ENCODE results near the gene KRT9.
"Not testable (repeated sequence)": the region's sequence is repeated elsewhere in the genome, so short reads cannot be mapped to it uniquely, and the experiment has no call there.

The KRT9 gene

DNA sequence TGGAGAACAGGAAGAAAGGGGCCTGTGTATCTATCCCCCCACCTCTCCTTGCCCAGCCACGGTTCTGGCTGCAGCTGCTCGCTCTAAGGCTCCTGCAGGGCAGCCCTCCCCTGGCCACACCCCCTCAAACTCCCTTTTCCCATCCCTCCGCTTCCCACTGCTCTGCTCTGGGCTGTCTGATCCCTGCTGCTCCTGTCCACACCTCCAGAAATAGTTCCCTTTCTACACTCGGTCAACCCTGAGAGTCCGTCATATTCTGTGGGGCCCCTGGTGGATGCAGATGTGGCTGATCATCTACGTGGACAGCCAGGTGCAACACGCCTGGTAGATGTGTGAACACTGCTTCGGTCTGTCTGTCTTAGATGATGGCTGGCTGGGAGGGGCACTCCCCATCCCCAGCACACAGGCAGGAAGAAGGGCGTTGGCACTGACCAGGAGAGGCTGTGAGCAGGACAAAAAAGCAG lies 24.4 kb downstream of the KRT9 start:
- H3K4me3 ChIP-seq (ENCODE audit: low read depth, low read length) = no peak overlapping the region
- DNase-seq (ENCODE audit: low read depth) = no peak
- TF ChIP-seq, protein P1, sequence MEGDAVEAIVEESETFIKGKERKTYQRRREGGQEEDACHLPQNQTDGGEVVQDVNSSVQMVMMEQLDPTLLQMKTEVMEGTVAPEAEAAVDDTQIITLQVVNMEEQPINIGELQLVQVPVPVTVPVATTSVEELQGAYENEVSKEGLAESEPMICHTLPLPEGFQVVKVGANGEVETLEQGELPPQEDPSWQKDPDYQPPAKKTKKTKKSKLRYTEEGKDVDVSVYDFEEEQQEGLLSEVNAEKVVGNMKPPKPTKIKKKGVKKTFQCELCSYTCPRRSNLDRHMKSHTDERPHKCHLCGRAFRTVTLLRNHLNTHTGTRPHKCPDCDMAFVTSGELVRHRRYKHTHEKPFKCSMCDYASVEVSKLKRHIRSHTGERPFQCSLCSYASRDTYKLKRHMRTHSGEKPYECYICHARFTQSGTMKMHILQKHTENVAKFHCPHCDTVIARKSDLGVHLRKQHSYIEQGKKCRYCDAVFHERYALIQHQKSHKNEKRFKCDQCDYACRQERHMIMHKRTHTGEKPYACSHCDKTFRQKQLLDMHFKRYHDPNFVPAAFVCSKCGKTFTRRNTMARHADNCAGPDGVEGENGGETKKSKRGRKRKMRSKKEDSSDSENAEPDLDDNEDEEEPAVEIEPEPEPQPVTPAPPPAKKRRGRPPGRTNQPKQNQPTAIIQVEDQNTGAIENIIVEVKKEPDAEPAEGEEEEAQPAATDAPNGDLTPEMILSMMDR (IDR thresholded peaks at IDR 0.05; ENCODE audit: low read depth, low read length, missing control alignments) = no peak

DNA sequence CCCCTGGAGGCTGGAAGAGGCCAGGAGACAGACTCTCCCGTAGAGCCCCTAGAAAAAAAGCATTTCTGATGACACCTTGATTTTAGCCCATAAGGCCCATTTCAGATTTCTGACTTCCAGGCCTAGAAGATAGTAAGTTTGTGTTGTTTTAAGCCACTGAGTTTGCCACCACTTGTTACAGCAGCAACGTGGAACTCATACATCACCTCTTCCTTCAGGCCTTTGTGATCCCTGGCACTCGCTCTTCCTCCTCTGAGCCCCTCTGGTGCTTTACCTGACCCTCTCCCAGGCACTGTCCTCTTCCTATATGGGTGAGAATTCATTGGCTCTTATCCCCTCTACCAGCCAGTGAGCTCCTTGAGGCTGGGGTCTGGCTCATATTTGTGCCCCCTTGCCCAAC lies 25.0 kb downstream of the KRT9 start:
- no peak for DNase-seq (ENCODE audit: low read depth)
- H3K4me3 ChIP-seq (ENCODE audit: low read depth, low read length) = no peak overlapping the region
- TF ChIP-seq, protein P1 (IDR thresholded peaks at IDR 0.05; ENCODE audit: low read depth, low read length, missing control alignments) = no peak

DNA sequence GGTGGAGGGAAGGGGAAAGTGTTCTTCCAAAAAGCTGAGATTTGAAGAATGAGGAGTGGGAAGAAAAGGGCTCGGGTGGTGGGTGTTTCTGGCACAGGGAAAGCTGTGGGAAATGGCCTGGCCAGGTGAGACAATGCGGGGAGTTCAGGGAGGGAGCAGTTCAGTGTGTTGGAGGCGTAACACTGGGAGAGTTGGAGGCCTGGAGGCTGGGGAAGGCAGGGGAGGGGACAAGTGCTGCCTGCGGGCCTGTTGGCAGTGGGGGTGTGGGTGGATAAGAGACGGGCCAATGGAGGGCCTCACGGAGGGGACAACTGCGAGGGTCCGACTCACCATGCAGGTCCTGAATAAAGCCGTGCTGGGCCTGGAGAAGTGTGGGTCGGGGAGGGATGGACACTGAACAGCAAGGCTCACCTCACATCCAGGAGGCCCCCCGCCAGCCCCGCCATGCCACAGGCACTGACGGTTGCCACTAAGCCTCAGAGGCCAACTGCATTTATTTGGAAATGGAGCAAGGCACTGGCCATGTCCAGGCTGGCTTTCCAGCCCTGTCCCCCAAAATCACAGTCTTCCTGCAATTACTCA lies 25.9 kb downstream of the KRT9 start:
- TF ChIP-seq, protein P1 (IDR thresholded peaks at IDR 0.05; ENCODE audit: low read depth, low read length, missing control alignments) = no peak
- no peak overlapping the region for H3K4me3 ChIP-seq (ENCODE audit: low read depth, low read length)
- no peak for DNase-seq (ENCODE audit: low read depth)

DNA sequence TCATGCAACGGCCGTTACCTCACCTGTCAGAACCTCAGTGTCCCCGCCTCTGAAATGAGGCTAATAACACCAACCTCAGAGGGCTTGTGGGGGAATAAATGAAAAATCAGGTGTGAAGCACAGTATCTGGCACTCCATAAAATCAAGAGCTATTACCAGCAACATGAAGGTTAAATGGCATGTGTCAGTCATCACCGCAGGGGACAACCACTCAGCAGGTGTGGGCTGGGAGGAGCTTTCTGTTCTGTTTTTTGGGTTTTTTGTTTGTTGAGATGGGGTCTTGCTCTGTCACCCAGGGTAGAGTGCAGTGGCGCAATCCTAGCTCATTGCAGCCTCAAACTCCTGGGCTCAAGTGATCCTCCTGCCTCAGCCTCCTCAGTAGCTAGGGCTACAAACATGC lies 26.9 kb downstream of the KRT9 start:
- TF ChIP-seq, protein P1 (IDR thresholded peaks at IDR 0.05; ENCODE audit: low read depth, low read length, missing control alignments) = no peak

DNA sequence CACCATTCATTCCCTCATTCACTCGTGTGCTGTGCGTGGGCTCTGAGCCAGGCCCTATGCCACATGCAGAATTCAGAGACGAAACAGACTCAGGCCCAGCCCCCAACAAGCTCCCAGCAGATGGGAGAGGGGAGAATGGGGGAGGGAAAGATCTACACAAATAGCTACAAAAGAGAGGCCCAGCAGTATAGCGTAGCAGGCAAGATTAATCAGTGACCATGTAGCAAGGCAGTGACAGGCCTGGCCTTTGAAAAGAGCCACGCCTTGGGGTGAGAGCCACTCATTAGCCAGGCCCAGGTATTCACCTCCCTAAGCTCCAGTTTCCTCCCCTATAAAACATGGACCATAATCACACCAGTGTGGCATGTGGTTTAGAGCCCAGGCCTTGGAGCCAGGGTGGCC lies 27.4 kb downstream of the KRT9 start:
- TF ChIP-seq, protein P1 (IDR thresholded peaks at IDR 0.05; ENCODE audit: low read depth, low read length, missing control alignments) = no peak
- no peak overlapping the region for H3K4me3 ChIP-seq (ENCODE audit: low read depth, low read length)
- DNase-seq (ENCODE audit: low read depth) = no peak

More for the DNA sequence above, 26.9 kb downstream of the KRT9 start:
- DNase-seq (ENCODE audit: low read depth) = no peak
- H3K4me3 ChIP-seq (ENCODE audit: low read depth, low read length) = no peak overlapping the region

DNA sequence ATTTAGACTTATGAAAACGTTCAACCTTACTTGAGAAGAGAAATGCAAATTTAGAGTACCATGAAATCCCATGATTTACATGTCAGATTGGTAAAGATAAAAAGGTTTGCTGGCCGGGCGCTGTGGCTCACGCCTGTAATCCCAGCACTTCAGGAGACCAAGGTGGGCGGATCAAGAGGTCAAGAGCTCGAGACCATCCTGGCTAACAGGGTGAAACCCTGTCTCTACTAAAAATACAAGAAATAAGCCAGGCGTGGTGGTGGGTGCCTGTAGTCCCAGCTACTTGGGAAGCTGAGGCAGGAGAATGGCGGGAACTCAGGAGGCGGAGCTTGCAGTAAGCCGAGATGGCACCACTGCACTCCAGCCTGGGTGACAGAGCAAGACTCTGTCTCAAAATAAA lies 29.1 kb downstream of the KRT9 start:
- DNase-seq (ENCODE audit: low read depth); H3K4me3 ChIP-seq (ENCODE audit: low read depth, low read length): not testable (repeated sequence)

DNA sequence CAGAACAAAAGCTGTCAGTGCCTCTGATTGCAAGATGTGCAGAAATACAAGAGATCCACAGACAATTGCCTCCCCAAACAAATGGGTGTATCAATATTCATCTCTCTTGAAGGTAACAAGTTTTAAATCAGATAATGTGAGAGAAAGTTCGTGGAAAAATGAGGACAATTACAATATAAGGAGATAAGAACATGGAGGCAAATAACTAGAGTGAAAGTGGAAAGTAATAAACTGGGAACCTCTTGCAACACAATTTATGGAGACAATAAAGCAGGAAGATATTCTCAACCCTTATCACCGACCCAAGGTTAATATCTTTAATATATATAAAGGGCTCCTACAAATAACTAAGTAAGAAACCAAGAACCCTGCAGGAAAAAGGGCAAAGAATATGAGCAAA lies 29.5 kb downstream of the KRT9 start:
- H3K4me3 ChIP-seq (ENCODE audit: low read depth, low read length) = no peak overlapping the region
- TF ChIP-seq, protein P1 (IDR thresholded peaks at IDR 0.05; ENCODE audit: low read depth, low read length, missing control alignments) = no peak
- DNase-seq (ENCODE audit: low read depth) = no peak

Measured in GM12864 (cell line).